ENCODE results near the gene BLM.

Gene BLM

GRCh38 chr15:90709278-90709677 is 7.9 kb upstream of the BLM start:
- no peaks in the 10 kb centered on the region for H3K9me3 ChIP-seq

GRCh38 chr15:90710436-90711027 is 6.6 kb upstream of the BLM start:
- no peaks in the 10 kb centered on the region for H3K27me3 ChIP-seq
- no peaks in the 10 kb centered on the region for H3K9me3 ChIP-seq
- no peak for DNase-seq
- no peak for TF ChIP-seq CTCF (IDR thresholded peaks at IDR 0.05; ENCODE audit: low read depth, low read length)
- H3K4me1 ChIP-seq = no peaks in the 10 kb centered on the region
- no peak overlapping the region for H3K4me3 ChIP-seq (ENCODE audit: low read depth, low read length)
- H3K36me3 ChIP-seq = no peaks in the 10 kb centered on the region

More at GRCh38 chr15:90709278-90709677, 7.9 kb upstream of the BLM start:
- Histone ChIP-seq H3K36me3 (no peaks in the 10 kb centered on the region), H3K4me1 (no peaks in the 10 kb centered on the region), H3K27me3 (no peaks in the 10 kb centered on the region), H3K4me3 (ENCODE audit: low read depth, low read length) (no peak overlapping the region)
- DNase-seq = no peak
- no peak for TF ChIP-seq CTCF (IDR thresholded peaks at IDR 0.05; ENCODE audit: low read depth, low read length)

- H3K9me3 ChIP-seq = no peaks in the 10 kb centered on the region
- no peak overlapping the region for H3K4me3 ChIP-seq (ENCODE audit: low read depth, low read length)
- H3K4me1 ChIP-seq = no peaks in the 10 kb centered on the region
- no peak for TF ChIP-seq CTCF (IDR thresholded peaks at IDR 0.05; ENCODE audit: low read depth, low read length)
- DNase-seq = no peak
- no peaks in the 10 kb centered on the region for H3K27me3 ChIP-seq
- H3K36me3 ChIP-seq = no peaks in the 10 kb centered on the region
Measured at GRCh38 chr15:90711418-90711824, 5.7 kb upstream of the BLM start.

- no peaks in the 10 kb centered on the region for H3K4me1 ChIP-seq
- H3K27me3 ChIP-seq = no peaks in the 10 kb centered on the region
- no peaks in the 10 kb centered on the region for H3K36me3 ChIP-seq
- no peak for DNase-seq
- no peak for TF ChIP-seq CTCF (IDR thresholded peaks at IDR 0.05; ENCODE audit: low read depth, low read length)
- no peak overlapping the region for H3K4me3 ChIP-seq (ENCODE audit: low read depth, low read length)
- no peaks in the 10 kb centered on the region for H3K9me3 ChIP-seq
Measured at GRCh38 chr15:90711842-90712241, 5.3 kb upstream of the BLM start.

GRCh38 chr15:90713081-90713480 is 4.1 kb upstream of the BLM start:
- no peaks in the 10 kb centered on the region for H3K36me3 ChIP-seq
- no peaks in the 10 kb centered on the region for H3K27me3 ChIP-seq
- no peaks in the 10 kb centered on the region for H3K9me3 ChIP-seq
- no peak for TF ChIP-seq CTCF (IDR thresholded peaks at IDR 0.05; ENCODE audit: low read depth, low read length)
- DNase-seq = no peak
- no peaks in the 10 kb centered on the region for H3K4me1 ChIP-seq
- no peak overlapping the region for H3K4me3 ChIP-seq (ENCODE audit: low read depth, low read length)

GRCh38 chr15:90716317-90716975 is 700 bp upstream of the BLM start:
- no peak for TF ChIP-seq CTCF (IDR thresholded peaks at IDR 0.05; ENCODE audit: low read depth, low read length)
- no peak for DNase-seq

More at GRCh38 chr15:90716317-90716975, 700 bp upstream of the BLM start:
- H3K4me3 ChIP-seq (ENCODE audit: low read depth, low read length) = peak overlapping the region; percentile 95
- H3K36me3 ChIP-seq = no peaks in the 10 kb centered on the region
- H3K9me3 ChIP-seq = no peaks in the 10 kb centered on the region
- H3K4me1 ChIP-seq = no peaks in the 10 kb centered on the region
- H3K27me3 ChIP-seq = no peaks in the 10 kb centered on the region
